ENCODE data around the gene AGAP2. TPM values are rescaled to one million over a fixed set of nuclear protein-coding genes. Genes with fewer than 3 reads are reported as not detected.

AGAP2 gene
- total RNA-seq, 3 donors from 2014 or later = 1.3 to 2.7 (median 2.2) TPM

DNA sequence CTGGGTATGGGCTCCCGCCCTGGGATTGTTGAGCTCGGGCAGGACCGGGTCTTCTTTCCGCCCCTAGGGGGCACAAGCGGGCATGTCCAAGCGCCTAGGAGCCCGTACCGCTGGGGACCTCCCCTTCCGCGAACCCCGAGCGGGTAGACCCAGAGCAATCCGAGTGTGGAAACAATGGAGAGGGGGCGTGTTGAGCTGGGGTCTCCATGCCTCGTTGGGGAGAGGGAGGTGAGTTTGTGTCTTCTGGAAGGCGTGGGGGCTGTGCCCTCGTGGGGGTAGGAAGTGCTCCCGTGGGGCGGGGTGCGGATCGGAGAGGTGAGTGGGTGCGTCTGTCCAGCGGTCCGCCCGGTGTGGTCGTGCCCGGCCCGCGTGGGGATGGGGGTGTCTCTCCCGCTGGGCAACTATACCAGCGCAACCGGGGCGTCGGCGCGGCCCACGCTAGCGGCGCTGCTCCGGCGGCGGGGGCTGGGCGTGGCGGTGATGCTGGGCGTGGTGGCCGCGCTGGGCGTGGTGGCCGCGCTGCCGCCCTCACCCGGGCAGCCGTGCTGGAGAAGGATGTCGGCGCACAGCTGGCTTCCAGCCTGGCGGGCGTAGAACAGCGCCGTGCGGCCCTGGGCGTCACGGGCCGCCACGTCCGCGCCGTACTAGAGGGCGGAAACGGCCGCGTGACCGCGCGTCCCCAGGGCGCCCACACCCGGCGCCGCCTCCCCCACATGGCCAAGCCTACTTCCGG lies 12.2 kb downstream of the AGAP2 start:
- intact Hi-C loops (cut with DNase I, micrococcal nuclease) = no loop called here
- no peaks in the 10 kb centered on the region for H3K36me3 ChIP-seq (ENCODE audit: low read depth)
- H3K4me3 ChIP-seq = peak overlapping the region; percentile 26
- peak; percentile 90 for ATAC-seq
- H3K4me1 ChIP-seq (ENCODE audit: low read depth) = peaks cover 3% of the 10 kb centered on the region
- peak; percentile 87 to 88 (median 88) for DNase-seq
- TF ChIP-seq CTCF (IDR thresholded peaks at IDR 0.05) = peak; percentile 68
- no peaks in the 10 kb centered on the region for H3K9me3 ChIP-seq

DNA sequence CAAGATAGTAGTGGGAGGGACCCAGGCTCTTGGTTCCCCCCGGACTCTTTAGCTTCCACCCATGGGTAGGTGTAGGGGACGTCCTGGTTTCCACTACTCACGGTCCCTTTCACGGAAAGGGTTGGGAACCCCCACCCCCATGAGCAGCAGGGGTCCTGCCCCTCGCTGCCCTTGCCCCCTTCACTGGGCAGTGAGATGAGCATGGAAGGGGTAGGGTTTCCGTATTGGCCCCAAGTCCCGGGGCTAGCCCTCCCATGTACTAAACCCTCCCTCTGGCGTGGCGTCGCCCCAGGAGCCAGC lies 12.7 kb downstream of the AGAP2 start:
- Histone ChIP-seq H3K4me1 (ENCODE audit: low read depth) (peaks cover 3% of the 10 kb centered on the region), H3K9me3 (no peaks in the 10 kb centered on the region), H3K4me3 (no peak overlapping the region), H3K36me3 (ENCODE audit: low read depth) (no peaks in the 10 kb centered on the region)
- DNase-seq = no peak
- no peak for ATAC-seq
- no peak for TF ChIP-seq CTCF (IDR thresholded peaks at IDR 0.05)
- intact Hi-C loops (cut with DNase I, micrococcal nuclease) = no loop called here

GRCh38 chr12:57724936-57725740 lies 13.4 kb downstream of the AGAP2 start:
- Histone ChIP-seq H3K36me3 (ENCODE audit: low read depth) (no peaks in the 10 kb centered on the region), H3K4me3 (no peak overlapping the region), H3K4me1 (ENCODE audit: low read depth) (peaks cover 3% of the 10 kb centered on the region), H3K9me3 (no peaks in the 10 kb centered on the region)
- intact Hi-C loops (cut with DNase I, micrococcal nuclease) = no loop called here
- DNase-seq = peak in 1 of 3 donors; percentile 33
- TF ChIP-seq CTCF (IDR thresholded peaks at IDR 0.05) = no peak
- no peak for ATAC-seq

GRCh38 chr12:57724003-57724935 lies 14.3 kb downstream of the AGAP2 start:
- DNase-seq (no peak), ATAC-seq (no peak)
- Histone ChIP-seq H3K9me3 (no peaks in the 10 kb centered on the region), H3K4me1 (ENCODE audit: low read depth) (peaks cover 3% of the 10 kb centered on the region), H3K36me3 (ENCODE audit: low read depth) (no peaks in the 10 kb centered on the region), H3K4me3 (no peak overlapping the region)
- no peak for TF ChIP-seq CTCF (IDR thresholded peaks at IDR 0.05)
- intact Hi-C loops (cut with DNase I, micrococcal nuclease) = no loop called here

- Histone ChIP-seq H3K4me1 (ENCODE audit: low read depth) (peaks cover 3% of the 10 kb centered on the region), H3K4me3 (no peak overlapping the region), H3K36me3 (ENCODE audit: low read depth) (peaks cover 5% of the 10 kb centered on the region), H3K9me3 (no peaks in the 10 kb centered on the region)
- TF ChIP-seq CTCF (IDR thresholded peaks at IDR 0.05) = no peak
- no peak for ATAC-seq
- DNase-seq = no peak
- intact Hi-C loops (cut with DNase I, micrococcal nuclease) = no loop called here
Observed at GRCh38 chr12:57723630-57723962, 14.9 kb downstream of the AGAP2 start.

Data from mucosa of descending colon (tissue), 3 donors.